WERI-Rb-1 (cell line): ENCODE results near the gene CHAT.

ENCODE experiments used
- DNase-seq: peaks from one replicate; pipeline ENCODE4 v3.0.0-alpha.2; 2020
- H3K27ac ChIP-seq: fragments of 250-450 bp; sonication (Bioruptor Pico); 2 replicates; pipeline ENCODE4 v1.5.1; 2020; ENCODE audit warnings: mild to moderate bottlenecking, moderate library complexity
- H3K27me3 ChIP-seq: fragments of 250-450 bp; sonication (Bioruptor Pico); 2 replicates; pipeline ENCODE4 v1.5.1; 2021; ENCODE audit warnings: mild to moderate bottlenecking, low read depth, moderate library complexity; ENCODE audit not compliant: insufficient read depth, severe bottlenecking
- H3K36me3 ChIP-seq: fragments of 250-450 bp; sonication (Bioruptor Pico); 2 replicates; pipeline ENCODE4 v1.5.1; 2020; ENCODE audit warnings: mild to moderate bottlenecking, moderate library complexity
- H3K4me3 ChIP-seq: 2 replicates; pipeline ENCODE4 v1.5.1; 2011; ENCODE audit warnings: low read depth, mild to moderate bottlenecking, control low read depth, low read length
- H3K9me3 ChIP-seq: fragments of 250-450 bp; sonication (Bioruptor Pico); 2 replicates; pipeline ENCODE4 v1.5.1; 2021; ENCODE audit warnings: mild to moderate bottlenecking, moderate library complexity; ENCODE audit not compliant: severe bottlenecking
- TF ChIP-seq, protein P1 (sequence below): IDR thresholded peaks from 2 replicates; pipeline ENCODE4 v1.5.1; 2011; ENCODE audit warnings: low read depth, mild to moderate bottlenecking, control low read depth, inconsistent platforms, low read length

CHAT gene

DNA sequence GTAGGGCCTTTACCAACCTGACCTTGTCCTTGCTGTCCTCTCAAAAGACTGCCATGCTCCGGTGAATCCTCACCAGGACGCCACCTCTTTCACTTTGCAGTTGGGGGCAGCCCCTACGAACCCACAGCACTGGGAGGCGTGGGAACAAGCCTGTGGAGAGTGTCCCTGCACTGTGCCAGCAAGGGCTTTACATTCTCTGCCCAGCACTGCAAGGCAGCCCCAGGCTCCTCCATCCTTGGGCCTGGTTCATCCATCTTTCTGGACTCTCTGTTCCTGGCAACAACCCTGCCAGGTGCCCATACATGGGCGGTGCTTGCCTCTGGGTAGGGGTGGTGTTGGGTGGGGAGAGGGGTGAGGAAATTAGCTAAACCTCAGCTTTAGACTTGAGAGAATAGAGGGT is 1.4 kb downstream of the CHAT start:
- TF ChIP-seq, protein P1, sequence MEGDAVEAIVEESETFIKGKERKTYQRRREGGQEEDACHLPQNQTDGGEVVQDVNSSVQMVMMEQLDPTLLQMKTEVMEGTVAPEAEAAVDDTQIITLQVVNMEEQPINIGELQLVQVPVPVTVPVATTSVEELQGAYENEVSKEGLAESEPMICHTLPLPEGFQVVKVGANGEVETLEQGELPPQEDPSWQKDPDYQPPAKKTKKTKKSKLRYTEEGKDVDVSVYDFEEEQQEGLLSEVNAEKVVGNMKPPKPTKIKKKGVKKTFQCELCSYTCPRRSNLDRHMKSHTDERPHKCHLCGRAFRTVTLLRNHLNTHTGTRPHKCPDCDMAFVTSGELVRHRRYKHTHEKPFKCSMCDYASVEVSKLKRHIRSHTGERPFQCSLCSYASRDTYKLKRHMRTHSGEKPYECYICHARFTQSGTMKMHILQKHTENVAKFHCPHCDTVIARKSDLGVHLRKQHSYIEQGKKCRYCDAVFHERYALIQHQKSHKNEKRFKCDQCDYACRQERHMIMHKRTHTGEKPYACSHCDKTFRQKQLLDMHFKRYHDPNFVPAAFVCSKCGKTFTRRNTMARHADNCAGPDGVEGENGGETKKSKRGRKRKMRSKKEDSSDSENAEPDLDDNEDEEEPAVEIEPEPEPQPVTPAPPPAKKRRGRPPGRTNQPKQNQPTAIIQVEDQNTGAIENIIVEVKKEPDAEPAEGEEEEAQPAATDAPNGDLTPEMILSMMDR, result no peak
- Histone ChIP-seq H3K4me3 (no peak overlapping the region), H3K36me3 (no peaks in the 10 kb centered on the region), H3K27me3 (no peaks in the 10 kb centered on the region), H3K9me3 (no peaks in the 10 kb centered on the region), H3K27ac (no peak overlapping the region)
- DNase-seq, result no peak

DNA sequence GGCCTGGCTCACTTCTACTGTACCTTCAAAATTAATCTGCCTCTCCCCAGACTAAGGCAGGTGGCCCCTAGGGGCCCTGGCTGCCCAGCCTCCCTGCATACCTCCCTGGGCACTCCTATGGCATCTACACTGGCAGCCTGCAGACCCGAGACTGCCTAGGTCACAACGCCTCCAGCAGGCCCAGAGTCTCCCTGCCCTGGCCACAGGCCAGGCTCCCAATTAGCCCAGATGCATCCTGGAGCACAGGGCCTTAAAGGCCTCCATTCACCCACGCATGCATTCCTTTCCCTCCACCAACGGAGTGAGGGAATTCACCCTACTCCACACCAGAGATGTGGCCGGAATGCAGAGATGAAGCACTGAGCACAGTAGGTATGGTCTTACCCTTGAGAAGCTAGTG is 1.9 kb downstream of the CHAT start:
- Histone ChIP-seq H3K36me3 (no peaks in the 10 kb centered on the region), H3K27me3 (no peaks in the 10 kb centered on the region), H3K4me3 (no peak overlapping the region), H3K9me3 (no peaks in the 10 kb centered on the region), H3K27ac (no peak overlapping the region)
- TF ChIP-seq, protein P1, result no peak
- no peak for DNase-seq

DNA sequence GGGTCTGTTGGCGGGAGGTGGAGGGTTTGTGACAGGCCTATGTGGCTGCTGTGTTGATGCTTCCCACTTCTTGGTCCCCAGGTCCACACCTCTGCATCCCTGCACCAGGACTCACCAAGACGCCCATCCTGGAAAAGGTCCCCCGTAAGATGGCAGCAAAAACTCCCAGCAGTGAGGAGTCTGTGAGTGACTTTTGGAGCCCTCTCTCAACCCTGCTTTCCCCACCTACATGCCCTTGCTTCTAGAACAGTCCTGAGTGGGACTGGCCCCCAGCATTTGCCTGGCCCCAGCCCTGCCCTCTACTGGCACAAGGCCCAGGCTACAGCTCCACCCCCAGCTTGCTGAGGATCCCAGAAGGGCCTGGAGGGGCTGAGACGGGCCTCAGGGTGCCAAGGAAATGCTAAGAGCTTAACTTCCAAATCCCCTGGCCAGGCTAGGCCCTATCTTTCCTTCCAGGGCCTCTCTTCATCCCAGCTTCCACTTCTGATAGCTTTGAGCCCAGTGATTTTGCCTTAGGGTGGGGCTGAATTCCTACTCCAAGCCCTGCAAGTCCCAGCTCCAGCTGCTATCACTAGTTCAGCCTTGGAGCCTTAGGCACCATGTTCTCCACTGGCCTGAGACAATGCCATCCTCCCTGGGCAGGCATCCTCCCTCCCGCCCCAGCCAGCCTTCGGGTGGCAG is 2.7 kb downstream of the CHAT start:
- Histone ChIP-seq H3K27ac (no peak overlapping the region), H3K27me3 (no peaks in the 10 kb centered on the region), H3K9me3 (no peaks in the 10 kb centered on the region), H3K4me3 (no peak overlapping the region), H3K36me3 (no peaks in the 10 kb centered on the region)
- TF ChIP-seq, protein P1, result peak; percentile 40; the same call in 1 of the 2 replicates
- DNase-seq, result peak; percentile 41

DNA sequence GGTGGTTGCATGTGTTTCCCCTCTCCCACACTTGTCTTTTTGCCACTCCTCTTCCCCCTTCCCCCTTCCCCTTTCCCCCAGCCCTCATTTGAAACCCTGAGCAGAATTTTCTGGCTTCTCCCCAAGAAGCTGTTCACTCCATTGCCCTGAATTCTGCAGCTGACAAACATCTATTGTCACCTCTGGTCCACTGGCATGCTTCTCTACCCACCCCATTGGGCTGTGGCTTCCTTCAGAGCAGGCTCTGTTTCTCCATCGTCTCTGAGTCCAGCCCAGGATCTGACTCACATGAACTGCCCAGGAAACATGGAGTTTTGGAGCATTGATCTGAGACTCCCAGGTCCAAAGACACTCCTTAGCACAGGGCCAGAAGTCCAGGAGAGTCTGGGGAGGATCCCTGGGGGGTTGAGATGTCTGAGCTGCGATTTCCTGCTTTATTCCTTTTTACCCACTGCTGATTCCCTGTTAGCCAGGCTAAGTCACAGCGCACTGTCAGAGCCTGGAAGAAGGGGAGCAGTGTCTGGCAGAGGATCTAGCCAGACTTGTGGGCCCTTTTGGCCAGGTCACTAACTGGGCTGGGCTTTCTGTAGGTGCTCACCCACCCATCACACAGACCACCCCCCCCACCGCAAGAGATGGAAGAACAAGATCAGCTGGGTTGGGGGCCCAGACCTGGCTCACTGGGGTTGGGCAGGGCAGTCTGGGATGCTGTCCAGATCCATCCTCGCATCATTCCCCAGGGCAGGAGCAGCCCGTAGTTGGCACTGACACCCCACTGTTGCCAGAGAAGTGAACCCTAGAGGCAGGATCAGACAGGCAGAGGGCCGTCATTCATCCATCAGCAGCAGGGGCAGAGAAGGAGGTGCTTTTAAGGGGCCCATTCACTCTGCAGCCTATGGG is 3.5 kb downstream of the CHAT start:
- no peaks in the 10 kb centered on the region for H3K9me3 ChIP-seq
- no peak for DNase-seq
- H3K27me3 ChIP-seq, result no peaks in the 10 kb centered on the region
- no peak overlapping the region for H3K27ac ChIP-seq
- no peak overlapping the region for H3K4me3 ChIP-seq
- no peaks in the 10 kb centered on the region for H3K36me3 ChIP-seq
- TF ChIP-seq, protein P1, result no peak

DNA sequence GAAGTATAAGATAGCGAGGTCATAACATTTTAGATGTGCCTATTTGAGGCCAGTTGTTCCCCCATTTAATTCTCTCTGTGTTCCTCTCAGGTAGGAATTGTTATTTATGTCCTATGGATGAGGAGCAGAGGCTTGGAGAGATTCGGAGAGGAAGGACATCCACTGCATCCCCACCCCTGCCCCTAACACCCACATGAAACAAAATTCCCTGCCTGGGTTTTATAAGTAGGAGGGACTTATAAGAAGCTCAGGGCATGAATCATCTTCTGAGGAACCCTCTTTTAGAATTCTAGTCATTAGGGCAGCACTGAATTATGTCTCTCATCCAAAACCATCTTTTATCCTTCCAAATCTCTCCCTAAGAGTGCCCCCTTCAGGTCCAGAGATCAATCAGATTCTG is 5.0 kb downstream of the CHAT start:
- Histone ChIP-seq H3K36me3 (no peaks in the 10 kb centered on the region), H3K4me3 (no peak overlapping the region), H3K27ac (no peak overlapping the region), H3K27me3 (no peaks in the 10 kb centered on the region), H3K9me3 (no peaks in the 10 kb centered on the region)
- TF ChIP-seq, protein P1, result no peak
- DNase-seq, result no peak
